ENCODE data around the gene ZNF500.

ZNF500 gene

DNA sequence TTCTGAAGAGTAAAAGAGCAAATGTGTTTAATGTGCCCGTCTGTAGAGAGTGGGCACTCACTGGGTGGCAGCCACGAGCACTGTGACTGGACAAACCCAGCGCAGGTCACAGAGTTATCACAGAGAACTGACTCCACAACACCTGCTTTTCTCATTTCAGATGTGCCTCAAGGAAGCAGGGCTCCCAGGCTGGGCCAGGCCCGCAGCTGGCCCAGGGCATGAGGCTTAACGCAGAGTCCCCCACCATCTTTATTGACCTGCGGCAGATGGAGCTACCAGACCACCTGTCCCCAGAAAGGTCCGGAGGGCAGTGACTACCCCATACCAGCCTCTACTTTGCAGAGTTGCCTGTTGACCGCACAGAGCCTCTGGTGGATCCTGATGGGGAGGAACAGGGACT is 20.7 kb downstream of the ZNF500 start:
- Histone ChIP-seq H3K9me2 (replicated peaks; ENCODE audit: insufficient read depth, low read length) (no peaks in the 10 kb centered on the region), H3K79me2 (ENCODE audit: insufficient read depth, low read length) (no peaks in the 10 kb centered on the region), H3K9ac (ENCODE audit: low read length) (no peak overlapping the region), H3F3A (ENCODE audit: insufficient read depth) (no peaks in the 10 kb centered on the region), H3K27me3 (ENCODE audit: low read length) (no peaks in the 10 kb centered on the region), H3K9me3 (ENCODE audit: insufficient read depth, low read length) (no peaks in the 10 kb centered on the region), H3K4me3 (ENCODE audit: insufficient read depth, low read length, poor library complexity, severe bottlenecking) (no peak overlapping the region), H3K36me3 (ENCODE audit: low read length) (no peaks in the 10 kb centered on the region), H2AFZ (ENCODE audit: low read depth, low read length, severe bottlenecking) (no peak overlapping the region), H4K20me1 (ENCODE audit: low read depth, low read length) (no peaks in the 10 kb centered on the region), H3K27ac (ENCODE audit: low read depth, low read length) (no peak overlapping the region), H3K4me2 (ENCODE audit: low read depth, low read length, poor library complexity, severe bottlenecking) (no peak overlapping the region)
- TF ChIP-seq, protein P1, sequence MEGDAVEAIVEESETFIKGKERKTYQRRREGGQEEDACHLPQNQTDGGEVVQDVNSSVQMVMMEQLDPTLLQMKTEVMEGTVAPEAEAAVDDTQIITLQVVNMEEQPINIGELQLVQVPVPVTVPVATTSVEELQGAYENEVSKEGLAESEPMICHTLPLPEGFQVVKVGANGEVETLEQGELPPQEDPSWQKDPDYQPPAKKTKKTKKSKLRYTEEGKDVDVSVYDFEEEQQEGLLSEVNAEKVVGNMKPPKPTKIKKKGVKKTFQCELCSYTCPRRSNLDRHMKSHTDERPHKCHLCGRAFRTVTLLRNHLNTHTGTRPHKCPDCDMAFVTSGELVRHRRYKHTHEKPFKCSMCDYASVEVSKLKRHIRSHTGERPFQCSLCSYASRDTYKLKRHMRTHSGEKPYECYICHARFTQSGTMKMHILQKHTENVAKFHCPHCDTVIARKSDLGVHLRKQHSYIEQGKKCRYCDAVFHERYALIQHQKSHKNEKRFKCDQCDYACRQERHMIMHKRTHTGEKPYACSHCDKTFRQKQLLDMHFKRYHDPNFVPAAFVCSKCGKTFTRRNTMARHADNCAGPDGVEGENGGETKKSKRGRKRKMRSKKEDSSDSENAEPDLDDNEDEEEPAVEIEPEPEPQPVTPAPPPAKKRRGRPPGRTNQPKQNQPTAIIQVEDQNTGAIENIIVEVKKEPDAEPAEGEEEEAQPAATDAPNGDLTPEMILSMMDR (IDR thresholded peaks at IDR 0.05; ENCODE audit: insufficient read depth, low read length, poor library complexity, severe bottlenecking): no peak
- no peak for TF ChIP-seq EZH2phosphoT487 (conservative IDR thresholded peaks at IDR 0.05; ENCODE audit: low read length)

DNA sequence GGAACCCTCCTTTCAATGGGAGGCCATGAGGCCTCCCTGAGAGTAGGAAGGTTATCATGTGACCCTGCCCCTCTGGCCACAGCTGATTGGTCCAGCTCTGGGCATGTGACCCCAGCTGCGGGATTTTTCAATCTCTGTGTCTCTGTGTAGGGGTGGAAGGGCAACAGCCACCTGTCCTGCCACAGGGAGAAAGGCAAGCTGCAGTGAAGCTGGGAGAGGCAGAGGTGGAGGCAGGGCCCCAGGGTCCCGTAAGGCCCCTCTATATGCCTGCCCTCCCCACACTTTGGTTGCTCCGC is 21.7 kb downstream of the ZNF500 start:
- H2AFZ ChIP-seq (ENCODE audit: low read depth, low read length, severe bottlenecking): no peak overlapping the region
- H3K36me3 ChIP-seq (ENCODE audit: low read length): no peaks in the 10 kb centered on the region
- H3F3A ChIP-seq (ENCODE audit: insufficient read depth): no peaks in the 10 kb centered on the region
- no peaks in the 10 kb centered on the region for H4K20me1 ChIP-seq (ENCODE audit: low read depth, low read length)
- no peaks in the 10 kb centered on the region for H3K79me2 ChIP-seq (ENCODE audit: insufficient read depth, low read length)
- TF ChIP-seq, protein P1 (IDR thresholded peaks at IDR 0.05; ENCODE audit: insufficient read depth, low read length, poor library complexity, severe bottlenecking): no peak
- TF ChIP-seq EZH2phosphoT487 (conservative IDR thresholded peaks at IDR 0.05; ENCODE audit: low read length): no peak
- no peaks in the 10 kb centered on the region for H3K9me2 ChIP-seq (replicated peaks; ENCODE audit: insufficient read depth, low read length)
- no peak overlapping the region for H3K27ac ChIP-seq (ENCODE audit: low read depth, low read length)
- H3K9ac ChIP-seq (ENCODE audit: low read length): no peak overlapping the region
- no peak overlapping the region for H3K4me2 ChIP-seq (ENCODE audit: low read depth, low read length, poor library complexity, severe bottlenecking)
- H3K27me3 ChIP-seq (ENCODE audit: low read length): no peaks in the 10 kb centered on the region
- no peaks in the 10 kb centered on the region for H3K9me3 ChIP-seq (ENCODE audit: insufficient read depth, low read length)
- H3K4me3 ChIP-seq (ENCODE audit: insufficient read depth, low read length, poor library complexity, severe bottlenecking): no peak overlapping the region

DNA sequence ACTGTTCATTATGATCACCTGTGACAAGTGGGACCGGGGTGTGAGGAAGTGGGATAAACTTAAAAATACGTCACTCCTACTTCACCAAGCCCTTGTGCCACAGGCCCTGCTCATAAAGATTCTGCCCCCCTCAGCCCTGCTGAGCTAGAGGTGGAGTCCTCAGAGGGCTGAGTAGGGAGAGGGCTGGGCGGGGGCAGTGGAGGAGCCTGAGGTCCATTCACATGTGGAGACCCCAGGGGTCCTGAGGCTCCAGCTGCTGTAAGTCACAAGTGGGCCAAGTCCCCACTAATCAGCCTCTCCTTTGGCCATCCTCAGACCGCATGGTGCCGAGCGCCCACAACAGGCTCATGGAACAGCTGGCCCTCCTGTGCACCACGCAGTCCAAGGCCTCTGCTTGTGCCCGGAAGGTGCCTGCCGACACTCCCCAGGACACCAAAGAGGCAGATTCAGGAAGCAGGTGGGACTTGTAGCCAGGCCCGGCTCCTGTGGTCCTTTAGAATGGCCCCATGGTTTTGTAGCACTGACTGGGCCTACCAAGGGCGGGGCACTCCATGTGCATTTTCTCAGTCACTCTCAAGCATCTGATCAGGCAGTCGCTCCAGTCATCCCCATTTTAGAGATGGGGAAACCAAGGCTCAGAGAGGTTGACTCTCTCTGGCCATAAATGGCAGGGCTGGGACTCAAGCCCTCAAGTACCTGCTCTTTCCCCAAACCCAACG is 22.2 kb downstream of the ZNF500 start:
- H3K27ac ChIP-seq (ENCODE audit: low read depth, low read length): no peak overlapping the region
- no peak overlapping the region for H3K4me3 ChIP-seq (ENCODE audit: insufficient read depth, low read length, poor library complexity, severe bottlenecking)
- H3K36me3 ChIP-seq (ENCODE audit: low read length): no peaks in the 10 kb centered on the region
- no peaks in the 10 kb centered on the region for H3F3A ChIP-seq (ENCODE audit: insufficient read depth)
- TF ChIP-seq EZH2phosphoT487 (conservative IDR thresholded peaks at IDR 0.05; ENCODE audit: low read length): no peak
- TF ChIP-seq, protein P1 (IDR thresholded peaks at IDR 0.05; ENCODE audit: insufficient read depth, low read length, poor library complexity, severe bottlenecking): no peak
- no peak overlapping the region for H3K4me2 ChIP-seq (ENCODE audit: low read depth, low read length, poor library complexity, severe bottlenecking)
- no peaks in the 10 kb centered on the region for H4K20me1 ChIP-seq (ENCODE audit: low read depth, low read length)
- no peak overlapping the region for H3K9ac ChIP-seq (ENCODE audit: low read length)
- H3K79me2 ChIP-seq (ENCODE audit: insufficient read depth, low read length): no peaks in the 10 kb centered on the region
- no peak overlapping the region for H2AFZ ChIP-seq (ENCODE audit: low read depth, low read length, severe bottlenecking)
- H3K9me2 ChIP-seq (replicated peaks; ENCODE audit: insufficient read depth, low read length): no peaks in the 10 kb centered on the region
- H3K27me3 ChIP-seq (ENCODE audit: low read length): no peaks in the 10 kb centered on the region
- no peaks in the 10 kb centered on the region for H3K9me3 ChIP-seq (ENCODE audit: insufficient read depth, low read length)

Measured in SU-DHL-6 (cell line).